Gastroesophageal sphincter (tissue), 4 donors: Measurements from ENCODE around the gene MBOAT7. TPM values are rescaled to one million over a fixed set of nuclear protein-coding genes. Genes with fewer than 3 reads are reported as not detected.
"Not testable (repeated sequence)": the region's sequence is repeated elsewhere in the genome, so short reads cannot be mapped to it uniquely, and the experiment has no call there.

Experiments
- ATAC-seq: fragments of 150-250 bp; one replicate; pipeline ENCODE4 v1.9.1; 2016; ENCODE audit warnings: mild to moderate bottlenecking, moderate library complexity
- H3K27ac ChIP-seq, 4 donors: fragments of 200-600 bp; sonication (generic) in 3 of 4; 1 replicate in 3 of 4; 2 replicates in 1 of 4; pipeline ENCODE4 v1.5.1; 2016 to 2019
- H3K27me3 ChIP-seq: fragments of 200-600 bp; sonication (generic); one replicate; pipeline ENCODE4 v1.5.1; 2019
- H3K36me3 ChIP-seq, 2 donors: fragments of 200-600 bp; sonication (generic); one replicate each; pipeline ENCODE4 v1.5.1; 2019; ENCODE audit warnings: control low read depth in 1 of 2
- H3K4me1 ChIP-seq, 3 donors: fragments of 200-600 bp; sonication (generic); 1 replicate in 2 of 3; 2 replicates in 1 of 3; pipeline ENCODE4 v1.5.1; 2016 to 2019; ENCODE audit warnings: control low read depth in 2 of 3
- H3K4me3 ChIP-seq, 2 donors: fragments of 200-600 bp; sonication (generic); one replicate each; pipeline ENCODE4 v1.5.1; 2019; ENCODE audit warnings: mild to moderate bottlenecking in 1 of 2, moderate library complexity in 1 of 2
- H3K9me3 ChIP-seq, 3 donors: fragments of 200-600 bp; sonication (generic); one replicate each; pipeline ENCODE4 v1.5.1; 2017 to 2019; ENCODE audit warnings: control low read depth in 2 of 3
- EP300 ChIP-seq: sonication (generic); formaldehyde crosslinking; IDR thresholded peaks from one replicate; pipeline ENCODE4 v1.6.1; 2017; ENCODE audit warnings: antibody characterized with exemption, mild to moderate bottlenecking
- POLR2A ChIP-seq, 2 donors: fragments of 450-650 bp; IDR thresholded peaks; one replicate each; pipeline ENCODE4 v1.6.1; 2017; ENCODE audit warnings: antibody characterized with exemption in 2 of 2, mild to moderate bottlenecking in 2 of 2, moderate library complexity in 1 of 2
- POLR2AphosphoS5 ChIP-seq: sonication (generic); formaldehyde crosslinking; IDR thresholded peaks from one replicate; pipeline ENCODE4 v1.6.1; 2017; ENCODE audit warnings: antibody characterized with exemption
- WGBS, 2 donors: methylation state at CpG; one replicate each; pipeline ENCODE4 v1.1.5; 2018; ENCODE audit warnings: low coverage in 1 of 2; 5-methylcytosine and 5-hydroxymethylcytosine counted together
- total RNA-seq, 4 donors: library from RNA; depleted of rRNA; stranded (reverse); fragments of >200 nt; gene quantifications; one replicate each; pipeline ENCODE4 v1.1.0, GENCODE V29; 2016
- TF ChIP-seq, protein P1 (sequence below), 4 experiments: fragments of 200-600 bp in 2 of 4; fragments of 450-650 bp in 2 of 4; sonication (generic) in 1 of 4; IDR thresholded peaks; one replicate each; pipeline ENCODE4 v1.5.1; 2017 to 2019; ENCODE audit warnings: antibody characterized with exemption in 4 of 4, mild to moderate bottlenecking in 2 of 4, moderate library complexity in 2 of 4

The MBOAT7 gene
- total RNA-seq, 4 donors from 2014 or later = 28.4 to 64.3 (median 36.5) TPM

DNA sequence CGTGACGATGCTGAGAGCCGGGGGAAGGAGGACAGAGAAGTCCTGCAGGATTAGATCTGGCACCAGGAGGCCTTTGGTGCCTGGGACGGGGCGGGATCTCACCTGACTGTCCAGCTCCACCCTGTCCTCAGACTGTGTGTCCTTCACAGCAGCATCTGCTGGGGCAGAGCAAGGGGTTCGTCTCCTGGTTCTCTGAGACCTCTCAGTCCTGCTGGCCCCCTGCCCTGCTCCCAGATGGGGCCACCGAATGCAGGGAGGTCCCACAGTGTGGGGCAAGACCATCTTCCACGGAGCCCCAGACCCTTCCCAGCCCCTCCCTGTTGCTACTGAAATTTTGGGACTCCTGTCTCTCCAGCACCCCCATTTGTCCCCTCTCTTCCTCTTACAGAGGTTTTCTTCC is 28.9 kb upstream of the MBOAT7 start:
- Histone ChIP-seq H3K27ac (no peak overlapping the region), H3K4me1 (no peaks in the 10 kb centered on the region), H3K36me3 (no peaks in the 10 kb centered on the region), H3K9me3 (no peaks in the 10 kb centered on the region), H3K27me3 (peaks cover 29% of the 10 kb centered on the region), H3K4me3 (no peak overlapping the region)
- no peak for TF ChIP-seq POLR2AphosphoS5
- no peak for TF ChIP-seq EP300
- no peak for TF ChIP-seq POLR2A (IDR thresholded peaks at IDR 0.05)
- TF ChIP-seq, protein P1, sequence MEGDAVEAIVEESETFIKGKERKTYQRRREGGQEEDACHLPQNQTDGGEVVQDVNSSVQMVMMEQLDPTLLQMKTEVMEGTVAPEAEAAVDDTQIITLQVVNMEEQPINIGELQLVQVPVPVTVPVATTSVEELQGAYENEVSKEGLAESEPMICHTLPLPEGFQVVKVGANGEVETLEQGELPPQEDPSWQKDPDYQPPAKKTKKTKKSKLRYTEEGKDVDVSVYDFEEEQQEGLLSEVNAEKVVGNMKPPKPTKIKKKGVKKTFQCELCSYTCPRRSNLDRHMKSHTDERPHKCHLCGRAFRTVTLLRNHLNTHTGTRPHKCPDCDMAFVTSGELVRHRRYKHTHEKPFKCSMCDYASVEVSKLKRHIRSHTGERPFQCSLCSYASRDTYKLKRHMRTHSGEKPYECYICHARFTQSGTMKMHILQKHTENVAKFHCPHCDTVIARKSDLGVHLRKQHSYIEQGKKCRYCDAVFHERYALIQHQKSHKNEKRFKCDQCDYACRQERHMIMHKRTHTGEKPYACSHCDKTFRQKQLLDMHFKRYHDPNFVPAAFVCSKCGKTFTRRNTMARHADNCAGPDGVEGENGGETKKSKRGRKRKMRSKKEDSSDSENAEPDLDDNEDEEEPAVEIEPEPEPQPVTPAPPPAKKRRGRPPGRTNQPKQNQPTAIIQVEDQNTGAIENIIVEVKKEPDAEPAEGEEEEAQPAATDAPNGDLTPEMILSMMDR (IDR thresholded peaks at IDR 0.05) = no peak
- whole genome bisulfite sequencing, 2 donors = 37 to 65% methylated on average over 2 to 4 of the region's 8 CpGs
- ATAC-seq = no peak

DNA sequence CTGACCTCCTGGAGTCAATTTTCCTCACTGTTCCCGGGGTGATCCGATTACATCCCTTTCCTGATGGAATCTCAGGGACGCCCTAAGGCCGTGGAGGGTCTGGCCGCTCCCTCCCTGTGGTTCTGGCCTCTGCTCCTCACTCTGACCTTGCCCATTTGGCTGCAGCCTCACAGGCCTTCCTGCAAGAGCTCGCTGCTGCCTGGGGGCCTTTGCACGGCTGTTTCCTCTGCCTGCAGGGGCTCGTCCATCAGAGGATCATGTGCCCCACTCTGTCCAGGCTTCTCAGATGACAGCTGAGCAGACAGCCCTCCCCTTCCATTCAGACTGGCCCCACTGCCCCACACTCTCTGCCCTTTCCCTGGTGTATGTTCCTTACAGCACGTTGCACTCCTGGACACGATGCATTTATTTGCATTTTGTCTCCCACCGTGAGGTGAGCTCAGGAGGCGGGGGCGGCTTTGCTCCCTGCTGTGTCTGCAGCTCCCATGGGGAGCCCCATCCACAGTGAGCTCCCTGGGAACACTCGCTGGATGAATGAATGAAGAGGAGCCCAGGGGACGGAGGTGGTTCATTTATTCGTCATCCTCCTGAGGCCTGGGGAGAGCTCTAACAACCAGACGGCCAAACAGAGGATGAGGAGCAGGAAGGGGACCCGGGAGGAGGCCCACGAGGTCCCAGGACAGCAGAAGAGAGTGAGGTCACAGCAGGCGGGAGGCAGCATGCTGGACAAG is 28.3 kb upstream of the MBOAT7 start:
- not testable (repeated sequence) for H3K4me3 ChIP-seq, H3K9me3 ChIP-seq, H3K36me3 ChIP-seq, ATAC-seq, H3K4me1 ChIP-seq, H3K27ac ChIP-seq
- WGBS, 2 donors = 35% methylated on average over 5 of the region's 20 CpGs; no CpG with 5 or more reads in 1 of the 2 donors
- H3K27me3 ChIP-seq = peaks cover 24% of the 10 kb centered on the region

DNA sequence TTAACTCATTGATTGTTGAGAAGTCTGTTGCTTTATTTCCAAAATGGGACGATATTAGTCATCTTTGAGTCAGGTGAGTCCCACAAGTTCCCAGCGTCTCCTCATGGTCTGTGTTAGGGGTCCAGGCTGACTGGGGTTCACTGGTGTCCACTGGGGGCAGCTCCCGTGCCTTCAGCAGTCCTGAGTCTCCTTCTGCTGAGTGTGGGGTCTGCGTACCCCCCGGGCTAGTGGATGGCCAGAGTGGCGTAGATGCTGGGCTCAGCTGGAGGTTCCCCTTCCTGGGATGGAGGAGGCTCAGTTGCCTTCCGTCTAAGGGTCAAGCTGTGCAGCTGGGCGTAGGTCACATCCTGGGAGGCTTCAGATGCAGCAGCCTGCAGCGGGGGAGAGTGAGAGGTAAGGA is 27.5 kb upstream of the MBOAT7 start:
- WGBS, 2 donors = no CpG with 5 or more reads among the region's 9 CpGs
- ATAC-seq = no peak
- no peak for TF ChIP-seq POLR2AphosphoS5
- no peak for TF ChIP-seq POLR2A (IDR thresholded peaks at IDR 0.05)
- TF ChIP-seq, protein P1 (IDR thresholded peaks at IDR 0.05) = no peak
- TF ChIP-seq EP300 = no peak
- H3K4me1 ChIP-seq = no peaks in the 10 kb centered on the region
- peaks cover 15% of the 10 kb centered on the region for H3K27me3 ChIP-seq
- H3K4me3 ChIP-seq = no peak overlapping the region
- no peak overlapping the region for H3K27ac ChIP-seq
- no peaks in the 10 kb centered on the region for H3K9me3 ChIP-seq
- H3K36me3 ChIP-seq = no peaks in the 10 kb centered on the region

DNA sequence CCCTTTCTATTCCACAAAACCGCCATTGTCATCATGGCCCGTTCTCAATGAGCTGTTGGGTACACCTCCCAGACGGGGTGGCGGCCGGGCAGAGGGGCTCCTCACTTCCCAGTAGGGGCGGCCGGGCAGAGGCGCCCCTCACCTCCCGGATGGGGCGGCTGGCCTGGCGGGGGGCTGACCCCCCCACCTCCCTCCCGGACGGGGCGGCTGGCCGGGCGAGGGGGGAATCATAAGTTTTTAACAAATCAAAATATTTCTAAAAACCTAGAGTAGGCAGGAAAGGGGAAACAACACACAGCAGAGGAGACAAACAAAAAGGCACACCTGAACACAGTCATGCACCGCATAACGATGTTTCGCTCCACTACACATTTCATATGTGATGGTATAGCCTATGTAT is 25.4 kb upstream of the MBOAT7 start:
- H3K36me3 ChIP-seq, ATAC-seq, H3K4me3 ChIP-seq, H3K27me3 ChIP-seq, H3K9me3 ChIP-seq, H3K27ac ChIP-seq: not testable (repeated sequence)
- 89 to 100% methylated on average over 3 of the region's 19 CpGs for WGBS, 2 donors
- H3K4me1 ChIP-seq = peaks cover 0 to 11% (median 7%) of the 10 kb centered on the region in 3 donors

DNA sequence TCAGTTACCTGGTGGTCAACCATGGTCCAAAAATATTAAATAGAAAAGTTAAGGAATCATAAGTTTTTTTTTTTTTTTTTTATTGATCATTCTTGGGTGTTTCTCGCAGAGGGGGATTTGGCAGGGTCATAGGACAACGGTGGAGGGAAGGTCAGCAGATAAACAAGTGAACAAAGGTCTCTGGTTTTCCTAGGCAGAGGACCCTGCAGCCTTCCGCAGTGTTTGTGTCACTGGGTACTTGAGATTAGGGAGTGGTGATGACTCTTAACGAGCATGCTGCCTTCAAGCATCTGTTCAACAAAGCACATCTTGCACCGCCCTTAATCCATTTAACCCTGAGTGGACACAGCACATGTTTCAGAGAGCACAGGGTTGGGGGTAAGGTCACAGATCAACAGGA is 24.8 kb upstream of the MBOAT7 start:
- 0% methylated on average over 2 of the region's 5 CpGs; no CpG with 5 or more reads in 1 of the 2 donors for WGBS, 2 donors

DNA sequence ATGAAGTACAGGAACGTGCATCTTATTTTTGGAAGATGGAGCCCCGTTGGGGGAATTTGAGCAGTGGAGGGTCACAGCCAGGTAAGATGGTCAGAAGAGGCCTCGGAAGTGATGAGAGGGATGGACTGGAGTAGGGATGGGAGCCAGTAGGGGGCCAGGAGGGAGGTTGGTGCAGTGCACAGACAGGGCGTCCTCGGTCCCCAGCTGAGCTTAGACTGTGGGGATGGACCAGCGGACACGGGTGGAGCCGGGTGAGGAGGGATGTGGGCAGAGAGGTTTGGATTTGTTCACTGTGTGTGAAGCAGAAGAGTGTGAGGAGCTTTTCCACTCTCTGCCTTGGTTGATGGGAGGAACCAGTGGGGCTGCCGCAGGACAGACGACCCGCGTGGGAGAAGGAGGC is 21.9 kb upstream of the MBOAT7 start:
- 71 to 86% methylated on average over 8 to 12 of the region's 12 CpGs for WGBS, 2 donors
- Histone ChIP-seq H3K27me3 (no peaks in the 10 kb centered on the region), H3K4me3 (no peak overlapping the region), H3K36me3 (peaks cover 0 to 22% of the 10 kb centered on the region in 2 donors), H3K9me3 (no peaks in the 10 kb centered on the region), H3K27ac (peak overlapping the region in 1 of 4 donors; percentile 82), H3K4me1 (peaks cover 0 to 46% (median 25%) of the 10 kb centered on the region in 3 donors)
- TF ChIP-seq EP300 (no peak), POLR2A (IDR thresholded peaks at IDR 0.05) (no peak), POLR2AphosphoS5 (no peak)
- TF ChIP-seq, protein P1 (IDR thresholded peaks at IDR 0.05) = no peak
- no peak for ATAC-seq

More for the DNA sequence above, 24.8 kb upstream of the MBOAT7 start:
- not testable (repeated sequence) for H3K4me3 ChIP-seq, H3K9me3 ChIP-seq, H3K27ac ChIP-seq, H3K27me3 ChIP-seq, ATAC-seq, H3K36me3 ChIP-seq
- H3K4me1 ChIP-seq = peaks cover 0 to 16% (median 12%) of the 10 kb centered on the region in 3 donors
